Measurements from ENCODE around the gene MIPOL1. TPM values are rescaled to one million over a fixed set of nuclear protein-coding genes. Genes with fewer than 3 reads are reported as not detected.

The MIPOL1 gene
- total and polyA plus RNA-seq, 2 donors (not counting 3 experiments of a cell fraction or from before 2014, with no cell fraction given), result 3.4 to 33.5 TPM

GRCh38 chr14:37153483-37153882 lies 44.3 kb upstream of the MIPOL1 start:
- H3K79me2 ChIP-seq (ENCODE audit: control insufficient read depth, insufficient read depth, low read length), result no peaks in the 10 kb centered on the region
- H3K9ac ChIP-seq (replicated peaks; ENCODE audit: extremely low read depth, insufficient read depth, low read length), result no peak overlapping the region
- no peaks in the 10 kb centered on the region for H3K4me1 ChIP-seq (ENCODE audit: control insufficient read depth, extremely low read depth, insufficient read depth, low read length)
- H3K4me2 ChIP-seq (ENCODE audit: insufficient read depth, low read length), result no peak overlapping the region
- H3K9me1 ChIP-seq (replicated peaks; ENCODE audit: control insufficient read depth, extremely low read depth, insufficient read depth, low read length), result no peaks in the 10 kb centered on the region
- H3K36me3 ChIP-seq (ENCODE audit: control insufficient read depth in 2 of 2, extremely low read depth in 1 of 2, insufficient read depth in 2 of 2, low read length in 2 of 2), result no peaks in the 10 kb centered on the region
- no peak overlapping the region for H2AFZ ChIP-seq (ENCODE audit: low read depth, low read length)
- intact Hi-C loops (cut with micrococcal nuclease) (loop anchor here (5.0 kb wide), 1 partner anchor 406 kb away; no protein-coding TSS in a partner anchor), dilution Hi-C loops (cut with MboI; ENCODE audit: extremely low pct_ligation_motif_present, low sequenced_read_pairs) (loop anchor here (10.0 kb wide), 1 partner anchor 509 kb away; no protein-coding TSS in a partner anchor)
- no peak overlapping the region for H3K27ac ChIP-seq (ENCODE audit: insufficient read depth, low read depth, low read length)
- FAIRE-seq, result no peak
- no peak for DNase-seq (ENCODE audit: low read depth, low spot score)
- TF ChIP-seq EZH2 (IDR thresholded peaks at IDR 0.05; ENCODE audit: borderline replicate concordance, low read depth, low read length, severe bottlenecking) (no peak), POLR2AphosphoS5 (IDR thresholded peaks at IDR 0.05; ENCODE audit: insufficient read depth, low read depth, low read length) (no peak), FOS (IDR thresholded peaks at IDR 0.05; ENCODE audit: borderline replicate concordance, insufficient read depth, low read length) (no peak), JUN (IDR thresholded peaks at IDR 0.05; ENCODE audit: borderline replicate concordance, insufficient read depth, insufficient read length, low read depth) (no peak), MYC (IDR thresholded peaks at IDR 0.05; ENCODE audit: low read depth, low read length) (no peak), POLR2A (IDR thresholded peaks at IDR 0.05; ENCODE audit: low read depth, low read length) (no peak), GATA2 (IDR thresholded peaks at IDR 0.05; ENCODE audit: insufficient read depth, insufficient read length, low read depth, low read length) (no peak)
- TF ChIP-seq, protein P1, sequence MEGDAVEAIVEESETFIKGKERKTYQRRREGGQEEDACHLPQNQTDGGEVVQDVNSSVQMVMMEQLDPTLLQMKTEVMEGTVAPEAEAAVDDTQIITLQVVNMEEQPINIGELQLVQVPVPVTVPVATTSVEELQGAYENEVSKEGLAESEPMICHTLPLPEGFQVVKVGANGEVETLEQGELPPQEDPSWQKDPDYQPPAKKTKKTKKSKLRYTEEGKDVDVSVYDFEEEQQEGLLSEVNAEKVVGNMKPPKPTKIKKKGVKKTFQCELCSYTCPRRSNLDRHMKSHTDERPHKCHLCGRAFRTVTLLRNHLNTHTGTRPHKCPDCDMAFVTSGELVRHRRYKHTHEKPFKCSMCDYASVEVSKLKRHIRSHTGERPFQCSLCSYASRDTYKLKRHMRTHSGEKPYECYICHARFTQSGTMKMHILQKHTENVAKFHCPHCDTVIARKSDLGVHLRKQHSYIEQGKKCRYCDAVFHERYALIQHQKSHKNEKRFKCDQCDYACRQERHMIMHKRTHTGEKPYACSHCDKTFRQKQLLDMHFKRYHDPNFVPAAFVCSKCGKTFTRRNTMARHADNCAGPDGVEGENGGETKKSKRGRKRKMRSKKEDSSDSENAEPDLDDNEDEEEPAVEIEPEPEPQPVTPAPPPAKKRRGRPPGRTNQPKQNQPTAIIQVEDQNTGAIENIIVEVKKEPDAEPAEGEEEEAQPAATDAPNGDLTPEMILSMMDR (IDR thresholded peaks at IDR 0.05; ENCODE audit: extremely low read depth in 1 of 2, insufficient read depth in 1 of 2, low read depth in 1 of 2, low read length in 2 of 2), result no peak
- TF ChIP-seq, protein P2, sequence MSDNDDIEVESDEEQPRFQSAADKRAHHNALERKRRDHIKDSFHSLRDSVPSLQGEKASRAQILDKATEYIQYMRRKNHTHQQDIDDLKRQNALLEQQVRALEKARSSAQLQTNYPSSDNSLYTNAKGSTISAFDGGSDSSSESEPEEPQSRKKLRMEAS (IDR thresholded peaks at IDR 0.05; ENCODE audit: insufficient read depth, insufficient read length), result no peak
- ChIA-PET POLR2A (no interaction called here), CTCF (interaction anchor here (0.8 to 3.2 kb wide), 9 partner anchors 11 to 600 kb away, joined by 3 to 21 read pairs (median 6); partner anchors contain the start of gene MIPOL1)
- no peaks in the 10 kb centered on the region for H4K20me1 ChIP-seq (replicated peaks; ENCODE audit: control insufficient read depth, extremely low read depth, insufficient read depth, low read length)
- no TSS peak for BruUV-seq (replicated peaks)
- H3K9me3 ChIP-seq (replicated peaks; ENCODE audit: control insufficient read depth, insufficient read depth, low read length), result no peaks in the 10 kb centered on the region
- H3K27me3 ChIP-seq (ENCODE audit: control insufficient read depth in 2 of 2, insufficient read depth in 2 of 2, low read length in 2 of 2), result peaks cover 4 to 7% of the 10 kb centered on the region in 2 experiments
- H3K4me3 ChIP-seq (replicated peaks in 1 of 3; ENCODE audit: insufficient read depth in 1 of 3, low read depth in 1 of 3, low read length in 3 of 3), result no peak overlapping the region
